SK-N-SH (cell line): ENCODE data around the gene ALDH18A1. TPM values are rescaled to one million over a fixed set of nuclear protein-coding genes. Genes with fewer than 3 reads are reported as not detected.

Experiments
- CTCF ChIA-PET: fragments of 300-600, 350-600 bp; formaldehyde crosslinking; extraction: SDS; loops from one replicate; lab custom pipeline; 2021; lab: Yijun Ruan, JAX
- POLR2A ChIA-PET: fragments of 350-600 bp; sonication (Branson Sonifier 250); formaldehyde crosslinking; extraction: SDS; loops from one replicate; lab custom pipeline; 2020; ENCODE audit warnings: antibody characterized with exemption, inconsistent platforms; lab: Yijun Ruan, JAX
- DNase-seq: peaks from one replicate; pipeline ENCODE4 v3.0.0; 2012
- H2AFZ ChIP-seq: fragments of 200-600 bp; sonication (generic); 2 replicates; pipeline ENCODE4 v1.8.1; 2016; ENCODE audit warnings: antibody characterized with exemption, mild to moderate bottlenecking, low read depth
- H3F3A ChIP-seq: fragments of 200-600 bp; sonication (generic); replicated peaks from 2 replicates; pipeline ENCODE3; 2016; ENCODE audit warnings: antibody characterized with exemption, mild to moderate bottlenecking; ENCODE audit not compliant: insufficient read depth
- H3K27ac ChIP-seq, 2 experiments: fragments of 200-500 bp in 1 of 2; fragments of 200-600 bp in 1 of 2; sonication (Bioruptor generic) in 1 of 2; sonication (generic), shearing (Covaris generic) in 1 of 2; 2 replicates each; pipeline versions ENCODE4 v1.5.1 to v1.6.1; 2014 to 2016; ENCODE audit warnings: low read depth in 2 of 2, inconsistent platforms in 1 of 2, low read length in 1 of 2, mild to moderate bottlenecking in 1 of 2, mixed read lengths in 1 of 2
- H3K27me3 ChIP-seq: fragments of 200-600 bp; sonication (generic), shearing (Covaris generic); 2 replicates; pipeline ENCODE4 v1.6.1; 2016; ENCODE audit warnings: mixed run types; ENCODE audit not compliant: insufficient read depth
- H3K36me3 ChIP-seq, 2 experiments: fragments of 200-500 bp in 1 of 2; fragments of 200-600 bp in 1 of 2; sonication (Bioruptor generic) in 1 of 2; sonication (generic) in 1 of 2; replicated peaks in 1 of 2; 2 replicates each; pipeline versions ENCODE3 to v1.5.1; 2014 to 2016; ENCODE audit warnings: low read length in 1 of 2, mild to moderate bottlenecking in 1 of 2; ENCODE audit not compliant: insufficient read depth in 2 of 2, control insufficient read depth in 1 of 2
- H3K4me1 ChIP-seq, 2 experiments: fragments of 200-500 bp in 1 of 2; fragments of 200-600 bp in 1 of 2; sonication (Bioruptor generic) in 1 of 2; sonication (generic), shearing (Covaris generic) in 1 of 2; 2 replicates each; pipeline versions ENCODE4 v1.5.1 to v1.6.1; 2014 to 2016; ENCODE audit warnings: low read depth in 1 of 2, low read length in 1 of 2, mixed run types in 1 of 2; ENCODE audit not compliant: insufficient read depth in 2 of 2, control insufficient read depth in 1 of 2
- H3K4me2 ChIP-seq: fragments of 200-600 bp; sonication (generic), shearing (Covaris generic); 2 replicates; pipeline ENCODE4 v1.6.1; 2017; ENCODE audit warnings: mixed run types
- H3K4me3 ChIP-seq, 2 experiments: fragments of 200-500 bp in 1 of 2; fragments of 200-600 bp in 1 of 2; sonication (Bioruptor generic) in 1 of 2; sonication (generic), shearing (Covaris generic) in 1 of 2; 2 replicates each; pipeline versions ENCODE4 v1.5.1 to v1.8.1; 2014 to 2016; ENCODE audit warnings: low read depth in 2 of 2, inconsistent platforms in 1 of 2, low read length in 1 of 2, mild to moderate bottlenecking in 1 of 2, mixed read lengths in 1 of 2, moderate library complexity in 1 of 2
- H3K79me2 ChIP-seq: fragments of 200-600 bp; sonication (generic); 2 replicates; pipeline ENCODE4 v1.8.1; 2017; ENCODE audit warnings: mild to moderate bottlenecking; ENCODE audit not compliant: insufficient read depth
- H3K9ac ChIP-seq: fragments of 200-600 bp; sonication (generic); 2 replicates; pipeline ENCODE4 v1.6.1; 2017; ENCODE audit warnings: mixed run types
- H3K9me2 ChIP-seq: fragments of 200-600 bp; sonication (generic); 2 replicates; pipeline ENCODE4 v1.6.1; 2017; ENCODE audit warnings: mixed run types
- H3K9me3 ChIP-seq: fragments of 200-600 bp; sonication (generic); 2 replicates; pipeline ENCODE4 v1.6.1; 2017; ENCODE audit warnings: mixed run types, mild to moderate bottlenecking, moderate library complexity
- H4K20me1 ChIP-seq: fragments of 200-600 bp; sonication (generic); 2 replicates; pipeline ENCODE4 v1.6.1; 2017; ENCODE audit warnings: mild to moderate bottlenecking, mixed run types; ENCODE audit not compliant: insufficient read depth
- CHD2 ChIP-seq: fragments of 150-350 bp; IDR thresholded peaks from 2 replicates; pipeline ENCODE4 v1.6.1; 2018; ENCODE audit warnings: low read length; ENCODE audit not compliant: partially characterized antibody
- GABPA ChIP-seq: IDR thresholded peaks from 2 replicates; pipeline ENCODE4 v1.4.0; 2012; ENCODE audit warnings: low read depth, mild to moderate bottlenecking
- GATA2 ChIP-seq: sonication (generic); formaldehyde crosslinking; IDR thresholded peaks from 2 replicates; pipeline ENCODE4 v1.5.0; 2020; ENCODE audit warnings: mild to moderate bottlenecking, missing genetic modification reagents
- IRF3 ChIP-seq: fragments of 150-350 bp; IDR thresholded peaks from 2 replicates; pipeline ENCODE4 v1.6.1; 2016; ENCODE audit warnings: mild to moderate bottlenecking, low read depth, low read length
- RCOR1 ChIP-seq: fragments of 150-350 bp; IDR thresholded peaks from 2 replicates; pipeline ENCODE4 v1.6.1; 2017; ENCODE audit warnings: antibody characterized with exemption, low read length
- RFX5 ChIP-seq: IDR thresholded peaks from 2 replicates; pipeline ENCODE4 v1.6.1; 2012; ENCODE audit warnings: mild to moderate bottlenecking, improper control_type of control experiment, low read length
- SMC3 ChIP-seq: IDR thresholded peaks from 2 replicates; pipeline ENCODE4 v1.6.1; 2012; ENCODE audit warnings: low read depth, low read length, improper control_type of control experiment
- YY1 ChIP-seq: IDR thresholded peaks from 2 replicates; pipeline ENCODE4 v1.4.0; 2012; ENCODE audit warnings: low read depth, mild to moderate bottlenecking
- ZBTB33 ChIP-seq: IDR thresholded peaks from 2 replicates; pipeline ENCODE4 v1.4.0; 2012; ENCODE audit warnings: low read depth, borderline replicate concordance
- WGBS: methylation state at CpG from one replicate; pipeline ENCODE4 v1.1.6; 2017; ENCODE audit warnings: low lambda C conversion rate; 5-methylcytosine and 5-hydroxymethylcytosine counted together
- polyA plus RNA-seq, 3 experiments: library from polyadenylated mRNA; depleted of rRNA; stranded (reverse); fragments of >200 nt; gene quantifications; 2 replicates each; pipeline ENCODE4 v1.2.3, GENCODE V29; 2012
- TF ChIP-seq, protein P1 (sequence below): IDR thresholded peaks from 2 replicates; pipeline ENCODE4; 2012
- TF ChIP-seq, protein P2 (sequence below): IDR thresholded peaks from 2 replicates; pipeline ENCODE4 v1.4.0; 2012; ENCODE audit warnings: low read depth
- TF ChIP-seq, protein P3 (sequence below): IDR thresholded peaks from 2 replicates; pipeline ENCODE4 v1.6.1; 2012; ENCODE audit warnings: mild to moderate bottlenecking, low read depth, low read length, moderate library complexity
- TF ChIP-seq, protein P4 (sequence below): fragments of 200-600 bp; sonication (generic); IDR thresholded peaks from 2 replicates; pipeline ENCODE4 v1.6.1; 2017; ENCODE audit warnings: antibody characterized with exemption, mild to moderate bottlenecking, moderate library complexity

Gene ALDH18A1
- polyA plus RNA-seq, 1 of the 3 experiments (the other 2 are of a cell fraction), result 59.5 TPM

DNA sequence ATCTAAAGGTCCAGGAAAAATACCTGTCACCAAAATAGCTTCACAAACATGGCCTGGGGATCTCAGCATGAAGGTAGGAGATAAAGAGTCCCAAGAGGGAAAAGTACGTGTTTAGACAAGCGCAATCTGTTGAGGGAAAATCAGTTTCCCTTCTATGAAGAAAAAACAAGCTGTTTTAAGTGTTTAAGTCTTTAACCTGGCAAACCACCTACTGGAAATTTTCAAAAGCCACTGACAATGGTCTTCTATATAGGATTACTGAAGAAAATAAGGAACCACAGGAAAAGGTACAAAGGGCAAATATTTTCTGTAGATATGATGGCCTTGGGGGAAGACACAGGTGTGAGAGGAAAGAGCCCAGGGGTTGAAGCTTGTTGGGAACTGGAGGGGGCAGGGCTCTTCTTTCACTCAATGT, 21.2 kb downstream of the ALDH18A1 start:
- POLR2A ChIA-PET, result no interaction called here
- Histone ChIP-seq H3F3A (no peaks in the 10 kb centered on the region), H3K9me2 (no peaks in the 10 kb centered on the region), H3K4me2 (no peak overlapping the region), H3K9ac (no peak overlapping the region), H2AFZ (no peak overlapping the region), H3K9me3 (no peaks in the 10 kb centered on the region), H4K20me1 (no peaks in the 10 kb centered on the region), H3K36me3 (peaks cover 70 to 74% of the 10 kb centered on the region in 2 experiments), H3K4me3 (no peak overlapping the region), H3K4me1 (no peaks in the 10 kb centered on the region), H3K27me3 (no peaks in the 10 kb centered on the region), H3K27ac (no peak overlapping the region), H3K79me2 (no peaks in the 10 kb centered on the region)
- TF ChIP-seq, protein P1, sequence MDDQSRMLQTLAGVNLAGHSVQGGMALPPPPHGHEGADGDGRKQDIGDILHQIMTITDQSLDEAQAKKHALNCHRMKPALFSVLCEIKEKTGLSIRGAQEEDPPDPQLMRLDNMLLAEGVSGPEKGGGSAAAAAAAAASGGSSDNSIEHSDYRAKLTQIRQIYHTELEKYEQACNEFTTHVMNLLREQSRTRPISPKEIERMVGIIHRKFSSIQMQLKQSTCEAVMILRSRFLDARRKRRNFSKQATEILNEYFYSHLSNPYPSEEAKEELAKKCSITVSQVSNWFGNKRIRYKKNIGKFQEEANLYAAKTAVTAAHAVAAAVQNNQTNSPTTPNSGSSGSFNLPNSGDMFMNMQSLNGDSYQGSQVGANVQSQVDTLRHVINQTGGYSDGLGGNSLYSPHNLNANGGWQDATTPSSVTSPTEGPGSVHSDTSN, result no peak
- TF ChIP-seq RCOR1 (no peak), CHD2 (no peak), IRF3 (no peak), RFX5 (no peak), SMC3 (no peak), GABPA (no peak), ZBTB33 (no peak), GATA2 (CRISPR knock-in tag) (no peak), YY1 (no peak)
- TF ChIP-seq, protein P2, sequence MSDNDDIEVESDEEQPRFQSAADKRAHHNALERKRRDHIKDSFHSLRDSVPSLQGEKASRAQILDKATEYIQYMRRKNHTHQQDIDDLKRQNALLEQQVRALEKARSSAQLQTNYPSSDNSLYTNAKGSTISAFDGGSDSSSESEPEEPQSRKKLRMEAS, result no peak
- TF ChIP-seq, protein P3, sequence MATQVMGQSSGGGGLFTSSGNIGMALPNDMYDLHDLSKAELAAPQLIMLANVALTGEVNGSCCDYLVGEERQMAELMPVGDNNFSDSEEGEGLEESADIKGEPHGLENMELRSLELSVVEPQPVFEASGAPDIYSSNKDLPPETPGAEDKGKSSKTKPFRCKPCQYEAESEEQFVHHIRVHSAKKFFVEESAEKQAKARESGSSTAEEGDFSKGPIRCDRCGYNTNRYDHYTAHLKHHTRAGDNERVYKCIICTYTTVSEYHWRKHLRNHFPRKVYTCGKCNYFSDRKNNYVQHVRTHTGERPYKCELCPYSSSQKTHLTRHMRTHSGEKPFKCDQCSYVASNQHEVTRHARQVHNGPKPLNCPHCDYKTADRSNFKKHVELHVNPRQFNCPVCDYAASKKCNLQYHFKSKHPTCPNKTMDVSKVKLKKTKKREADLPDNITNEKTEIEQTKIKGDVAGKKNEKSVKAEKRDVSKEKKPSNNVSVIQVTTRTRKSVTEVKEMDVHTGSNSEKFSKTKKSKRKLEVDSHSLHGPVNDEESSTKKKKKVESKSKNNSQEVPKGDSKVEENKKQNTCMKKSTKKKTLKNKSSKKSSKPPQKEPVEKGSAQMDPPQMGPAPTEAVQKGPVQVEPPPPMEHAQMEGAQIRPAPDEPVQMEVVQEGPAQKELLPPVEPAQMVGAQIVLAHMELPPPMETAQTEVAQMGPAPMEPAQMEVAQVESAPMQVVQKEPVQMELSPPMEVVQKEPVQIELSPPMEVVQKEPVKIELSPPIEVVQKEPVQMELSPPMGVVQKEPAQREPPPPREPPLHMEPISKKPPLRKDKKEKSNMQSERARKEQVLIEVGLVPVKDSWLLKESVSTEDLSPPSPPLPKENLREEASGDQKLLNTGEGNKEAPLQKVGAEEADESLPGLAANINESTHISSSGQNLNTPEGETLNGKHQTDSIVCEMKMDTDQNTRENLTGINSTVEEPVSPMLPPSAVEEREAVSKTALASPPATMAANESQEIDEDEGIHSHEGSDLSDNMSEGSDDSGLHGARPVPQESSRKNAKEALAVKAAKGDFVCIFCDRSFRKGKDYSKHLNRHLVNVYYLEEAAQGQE, result no peak
- TF ChIP-seq, protein P4, sequence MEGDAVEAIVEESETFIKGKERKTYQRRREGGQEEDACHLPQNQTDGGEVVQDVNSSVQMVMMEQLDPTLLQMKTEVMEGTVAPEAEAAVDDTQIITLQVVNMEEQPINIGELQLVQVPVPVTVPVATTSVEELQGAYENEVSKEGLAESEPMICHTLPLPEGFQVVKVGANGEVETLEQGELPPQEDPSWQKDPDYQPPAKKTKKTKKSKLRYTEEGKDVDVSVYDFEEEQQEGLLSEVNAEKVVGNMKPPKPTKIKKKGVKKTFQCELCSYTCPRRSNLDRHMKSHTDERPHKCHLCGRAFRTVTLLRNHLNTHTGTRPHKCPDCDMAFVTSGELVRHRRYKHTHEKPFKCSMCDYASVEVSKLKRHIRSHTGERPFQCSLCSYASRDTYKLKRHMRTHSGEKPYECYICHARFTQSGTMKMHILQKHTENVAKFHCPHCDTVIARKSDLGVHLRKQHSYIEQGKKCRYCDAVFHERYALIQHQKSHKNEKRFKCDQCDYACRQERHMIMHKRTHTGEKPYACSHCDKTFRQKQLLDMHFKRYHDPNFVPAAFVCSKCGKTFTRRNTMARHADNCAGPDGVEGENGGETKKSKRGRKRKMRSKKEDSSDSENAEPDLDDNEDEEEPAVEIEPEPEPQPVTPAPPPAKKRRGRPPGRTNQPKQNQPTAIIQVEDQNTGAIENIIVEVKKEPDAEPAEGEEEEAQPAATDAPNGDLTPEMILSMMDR, result no peak
- CTCF ChIA-PET, result interaction anchor here (0.7 to 1.9 kb wide), 7 partner anchors 11 to 432 kb away, joined by 3 to 9 read pairs (median 4); partner anchors contain the start of gene TCTN3
- 100% methylated on average over 2 of the region's 2 CpGs for WGBS
- no peak for DNase-seq
